Left ventricle myocardium inferior (tissue), 1 donor: ENCODE measurements around the gene KLKB1. TPM values are rescaled to one million over a fixed set of nuclear protein-coding genes. Genes with fewer than 3 reads are reported as not detected.

Experiments
- DNase-seq: peaks from one replicate; pipeline ENCODE4 v3.0.0-alpha.2; 2020
- H3K27ac ChIP-seq: fragments of 200-600 bp; replicated peaks from 2 replicates; pipeline ENCODE4 v1.8.0; 2021
- H3K27me3 ChIP-seq: fragments of 200-600 bp; 2 replicates; pipeline ENCODE4 v1.8.0; 2021; ENCODE audit warnings: low read depth
- H3K36me3 ChIP-seq: fragments of 200-600 bp; 2 replicates; pipeline ENCODE4 v1.8.0; 2021
- H3K4me1 ChIP-seq: fragments of 200-600 bp; 2 replicates; pipeline ENCODE4 v1.8.0; 2021
- H3K4me3 ChIP-seq: fragments of 200-600 bp; 2 replicates; pipeline ENCODE4 v1.8.0; 2021; ENCODE audit warnings: mild to moderate bottlenecking, moderate library complexity
- H3K9me3 ChIP-seq: fragments of 200-600 bp; replicated peaks from 2 replicates; pipeline ENCODE4 v1.8.0; 2021
- CTCF ChIP-seq: fragments of 200-600 bp; IDR thresholded peaks from 2 replicates; pipeline ENCODE4 v1.8.0; 2021; ENCODE audit warnings: antibody characterized with exemption, mild to moderate bottlenecking, borderline replicate concordance
- intact Hi-C: fragments of 100-400 bp; cut with micrococcal nuclease; formaldehyde crosslinking; loops from one replicate; pipeline ENCODE4 v1.11.0; 2022
- total RNA-seq: library from RNA; stranded (reverse); fragmentation: NEBNext Ultra II Directional; extraction: Animal tissue kit (Norgen Biotek cat#: 25700); gene quantifications from one replicate; pipeline ENCODE4 v1.2.1, GENCODE V29; 2021
- donor health status: DM: no; HTN: yes; CAD: no; lungs with severe emphysema.

The KLKB1 gene
- total RNA-seq, 1 donor from 2014 or later: 0.74 TPM

- Histone ChIP-seq H3K9me3 (no peaks in the 10 kb centered on the region), H3K27me3 (no peaks in the 10 kb centered on the region), H3K36me3 (peaks cover 21% of the 10 kb centered on the region), H3K4me1 (peaks cover 18% of the 10 kb centered on the region), H3K4me3 (no peak overlapping the region), H3K27ac (no peak overlapping the region)
- no peak for DNase-seq
- no peak for TF ChIP-seq CTCF
- intact Hi-C loops: no loop called here
Observed at GRCh38 chr4:186205156-186205555, 22.2 kb upstream of the KLKB1 start.

GRCh38 chr4:186216465-186217024, 10.8 kb upstream of the KLKB1 start:
- no peaks in the 10 kb centered on the region for H3K27me3 ChIP-seq
- no peaks in the 10 kb centered on the region for H3K36me3 ChIP-seq
- DNase-seq: no peak
- H3K4me3 ChIP-seq: no peak overlapping the region
- intact Hi-C loops: no loop called here
- no peaks in the 10 kb centered on the region for H3K9me3 ChIP-seq
- no peaks in the 10 kb centered on the region for H3K4me1 ChIP-seq
- no peak overlapping the region for H3K27ac ChIP-seq
- no peak for TF ChIP-seq CTCF

GRCh38 chr4:186217733-186218293, 9.5 kb upstream of the KLKB1 start:
- Histone ChIP-seq H3K4me1 (no peaks in the 10 kb centered on the region), H3K9me3 (no peaks in the 10 kb centered on the region), H3K27me3 (no peaks in the 10 kb centered on the region), H3K4me3 (no peak overlapping the region), H3K36me3 (no peaks in the 10 kb centered on the region), H3K27ac (no peak overlapping the region)
- no peak for TF ChIP-seq CTCF
- intact Hi-C loops: no loop called here
- no peak for DNase-seq

GRCh38 chr4:186221624-186222023, 5.7 kb upstream of the KLKB1 start:
- no peak overlapping the region for H3K4me3 ChIP-seq
- TF ChIP-seq CTCF: no peak
- H3K4me1 ChIP-seq: no peaks in the 10 kb centered on the region
- DNase-seq: no peak
- peaks cover 20% of the 10 kb centered on the region for H3K9me3 ChIP-seq
- no peak overlapping the region for H3K27ac ChIP-seq
- no peaks in the 10 kb centered on the region for H3K27me3 ChIP-seq
- intact Hi-C loops: no loop called here
- H3K36me3 ChIP-seq: no peaks in the 10 kb centered on the region

- no peak overlapping the region for H3K4me3 ChIP-seq
- peaks cover 20% of the 10 kb centered on the region for H3K9me3 ChIP-seq
- intact Hi-C loops: no loop called here
- H3K36me3 ChIP-seq: no peaks in the 10 kb centered on the region
- H3K27ac ChIP-seq: no peak overlapping the region
- TF ChIP-seq CTCF: no peak
- H3K4me1 ChIP-seq: peaks cover 17% of the 10 kb centered on the region
- no peaks in the 10 kb centered on the region for H3K27me3 ChIP-seq
- no peak for DNase-seq
Observed at GRCh38 chr4:186225848-186226247, 1.5 kb upstream of the KLKB1 start.
